Immature natural killer cell (primary cell): ENCODE measurements around the gene ICE2. TPM values are rescaled to one million over a fixed set of nuclear protein-coding genes. Genes with fewer than 3 reads are reported as not detected.

ENCODE experiments used
- DNase-seq, 3 donors: peaks; one replicate each; pipeline ENCODE4 v3.0.0; 2022; ENCODE audit warnings: mixed read lengths in 1 of 3
- H3K27ac Mint-ChIP-seq, 6 donors: one replicate each; pipeline ENCODE4 v1.8.0; 2020; ENCODE audit warnings: mixed read lengths in 6 of 6, mild to moderate bottlenecking in 5 of 6, inconsistent platforms in 4 of 6, moderate library complexity in 3 of 6
- H3K27me3 Mint-ChIP-seq, 3 donors: one replicate each; pipeline ENCODE4 v1.8.0; 2020 to 2021; ENCODE audit warnings: low read depth in 3 of 3, mild to moderate bottlenecking in 3 of 3, mixed read lengths in 3 of 3, moderate library complexity in 3 of 3, inconsistent platforms in 1 of 3
- H3K36me3 Mint-ChIP-seq, 3 donors: one replicate each; pipeline ENCODE4 v1.8.0; 2020; ENCODE audit warnings: mixed read lengths in 3 of 3, inconsistent platforms in 2 of 3, mild to moderate bottlenecking in 2 of 3
- H3K4me1 Mint-ChIP-seq, 2 donors: one replicate each; pipeline ENCODE4 v1.8.0; 2020; ENCODE audit warnings: inconsistent platforms in 2 of 2, mild to moderate bottlenecking in 2 of 2, mixed read lengths in 2 of 2, moderate library complexity in 1 of 2
- H3K4me3 Mint-ChIP-seq, 5 donors: one replicate each; pipeline ENCODE4 v1.8.0; 2020; ENCODE audit warnings: mild to moderate bottlenecking in 5 of 5, mixed read lengths in 5 of 5, inconsistent platforms in 3 of 5, moderate library complexity in 3 of 5
- H3K9me3 Mint-ChIP-seq, 6 donors: one replicate each; pipeline ENCODE4 v1.8.0; 2020; ENCODE audit warnings: mild to moderate bottlenecking in 6 of 6, mixed read lengths in 6 of 6, inconsistent platforms in 4 of 6, moderate library complexity in 3 of 6
- polyA plus RNA-seq, 3 donors: library from polyadenylated mRNA; unstranded; fragments of 300-500 nt; fragmentation: Illumina TruSeq; gene quantifications; one replicate each; pipeline ENCODE4 v1.2.3, GENCODE V29; 2021

ICE2 gene
- polyA plus RNA-seq, 3 donors from 2014 or later = 26.5 to 40.7 (median 33.4) TPM

- DNase-seq = no peak
- peaks cover 8 to 15% (median 11%) of the 10 kb centered on the region in 3 donors for H3K27me3 Mint-ChIP-seq
- peaks cover 0 to 6% (median 0%) of the 10 kb centered on the region in 3 donors for H3K36me3 Mint-ChIP-seq
- H3K4me1 Mint-ChIP-seq = peaks cover 40 to 61% of the 10 kb centered on the region in 2 donors
- H3K9me3 Mint-ChIP-seq = no peaks in the 10 kb centered on the region
- H3K27ac Mint-ChIP-seq = peak overlapping the region; percentile 97 to 100 (median 99)
- H3K4me3 Mint-ChIP-seq = peak overlapping the region; percentile 94 to 98 (median 98)
Observed at GRCh38 chr15:60480149-60480548, 1.2 kb upstream of the ICE2 start.

- Mint-ChIP-seq H3K36me3 (peaks cover 0 to 10% (median 0%) of the 10 kb centered on the region in 3 donors), H3K27me3 (peaks cover 8 to 14% (median 11%) of the 10 kb centered on the region in 3 donors), H3K4me3 (peak overlapping the region; percentile 94 to 98 (median 98)), H3K27ac (peak overlapping the region; percentile 97 to 100 (median 99)), H3K4me1 (peaks cover 40 to 55% of the 10 kb centered on the region in 2 donors), H3K9me3 (no peaks in the 10 kb centered on the region)
- peak in 1 of 3 donors; percentile 8 for DNase-seq
Observed at GRCh38 chr15:60479361-60480110, 594 bp upstream of the ICE2 start.

GRCh38 chr15:60477916-60478565, 901 bp downstream of the ICE2 start:
- Mint-ChIP-seq H3K9me3 (no peaks in the 10 kb centered on the region), H3K36me3 (peaks cover under 1 to 17% (median 2%) of the 10 kb centered on the region in 3 donors), H3K4me3 (peak overlapping the region; percentile 94 to 98 (median 98)), H3K27me3 (peaks cover 8 to 12% (median 11%) of the 10 kb centered on the region in 3 donors), H3K27ac (peak overlapping the region; percentile 97 to 100 (median 99)), H3K4me1 (peaks cover 38 to 46% of the 10 kb centered on the region in 2 donors)
- DNase-seq = no peak

GRCh38 chr15:60477164-60477563, 1.8 kb downstream of the ICE2 start:
- H3K4me3 Mint-ChIP-seq = peak overlapping the region in 2 of 5 donors; percentile 94 to 98
- peaks cover 4 to 23% (median 6%) of the 10 kb centered on the region in 3 donors for H3K36me3 Mint-ChIP-seq
- peak overlapping the region in 5 of 6 donors; percentile 97 to 100 (median 99) for H3K27ac Mint-ChIP-seq
- H3K9me3 Mint-ChIP-seq = no peaks in the 10 kb centered on the region
- DNase-seq = no peak
- H3K4me1 Mint-ChIP-seq = peaks cover 38 to 45% of the 10 kb centered on the region in 2 donors
- H3K27me3 Mint-ChIP-seq = peaks cover 8 to 12% (median 11%) of the 10 kb centered on the region in 3 donors

GRCh38 chr15:60476713-60477112, 2.2 kb downstream of the ICE2 start:
- Mint-ChIP-seq H3K4me1 (peaks cover 38 to 45% of the 10 kb centered on the region in 2 donors), H3K9me3 (no peaks in the 10 kb centered on the region), H3K4me3 (no peak overlapping the region), H3K36me3 (peaks cover 4 to 23% (median 6%) of the 10 kb centered on the region in 3 donors), H3K27me3 (peaks cover 8 to 12% (median 11%) of the 10 kb centered on the region in 3 donors), H3K27ac (peak overlapping the region in 1 of 6 donors; percentile 23)
- no peak for DNase-seq

- no peak overlapping the region for H3K27ac Mint-ChIP-seq
- H3K4me3 Mint-ChIP-seq = no peak overlapping the region
- peaks cover 19 to 41% (median 22%) of the 10 kb centered on the region in 3 donors for H3K36me3 Mint-ChIP-seq
Observed at GRCh38 chr15:60473135-60473534, 5.8 kb downstream of the ICE2 start.

GRCh38 chr15:60471314-60471713, 7.6 kb downstream of the ICE2 start:
- no peak overlapping the region for H3K27ac Mint-ChIP-seq
- H3K4me3 Mint-ChIP-seq = no peak overlapping the region
- DNase-seq = no peak
- H3K27me3 Mint-ChIP-seq = no peaks in the 10 kb centered on the region
- peaks cover 21 to 49% (median 26%) of the 10 kb centered on the region in 3 donors for H3K36me3 Mint-ChIP-seq
- peaks cover 5 to 11% of the 10 kb centered on the region in 2 donors for H3K4me1 Mint-ChIP-seq
- no peaks in the 10 kb centered on the region for H3K9me3 Mint-ChIP-seq

More at GRCh38 chr15:60473135-60473534, 5.8 kb downstream of the ICE2 start:
- Mint-ChIP-seq H3K4me1 (peaks cover 22 to 23% of the 10 kb centered on the region in 2 donors), H3K9me3 (no peaks in the 10 kb centered on the region), H3K27me3 (peaks cover 0 to 3% (median 0%) of the 10 kb centered on the region in 3 donors)
- DNase-seq = no peak

GRCh38 chr15:60469893-60470641, 8.9 kb downstream of the ICE2 start:
- no peak for DNase-seq
- H3K9me3 Mint-ChIP-seq = no peaks in the 10 kb centered on the region
- peaks cover 0 to 8% of the 10 kb centered on the region in 2 donors for H3K4me1 Mint-ChIP-seq
- H3K27ac Mint-ChIP-seq = no peak overlapping the region
- H3K4me3 Mint-ChIP-seq = no peak overlapping the region
- H3K36me3 Mint-ChIP-seq = peaks cover 25 to 52% (median 26%) of the 10 kb centered on the region in 3 donors
- no peaks in the 10 kb centered on the region for H3K27me3 Mint-ChIP-seq

GRCh38 chr15:60464836-60465630, 13.9 kb downstream of the ICE2 start:
- Mint-ChIP-seq H3K27ac (no peak overlapping the region), H3K4me1 (peaks cover 0 to 2% of the 10 kb centered on the region in 2 donors), H3K9me3 (no peaks in the 10 kb centered on the region), H3K4me3 (no peak overlapping the region), H3K27me3 (no peaks in the 10 kb centered on the region), H3K36me3 (peaks cover 24 to 48% (median 29%) of the 10 kb centered on the region in 3 donors)
- no peak for DNase-seq

GRCh38 chr15:60462027-60462426, 16.9 kb downstream of the ICE2 start:
- DNase-seq = no peak
- no peak overlapping the region for H3K4me3 Mint-ChIP-seq
- H3K27me3 Mint-ChIP-seq = no peaks in the 10 kb centered on the region
- H3K9me3 Mint-ChIP-seq = no peaks in the 10 kb centered on the region
- H3K27ac Mint-ChIP-seq = peak overlapping the region in 1 of 6 donors; percentile 8
- no peaks in the 10 kb centered on the region for H3K4me1 Mint-ChIP-seq
- H3K36me3 Mint-ChIP-seq = peaks cover 10 to 25% (median 10%) of the 10 kb centered on the region in 3 donors

GRCh38 chr15:60460931-60461330, 18.0 kb downstream of the ICE2 start:
- DNase-seq = no peak
- H3K27ac Mint-ChIP-seq = no peak overlapping the region
- no peaks in the 10 kb centered on the region for H3K4me1 Mint-ChIP-seq
- H3K9me3 Mint-ChIP-seq = no peaks in the 10 kb centered on the region
- H3K4me3 Mint-ChIP-seq = no peak overlapping the region
- no peaks in the 10 kb centered on the region for H3K27me3 Mint-ChIP-seq
- H3K36me3 Mint-ChIP-seq = peaks cover 10 to 21% (median 10%) of the 10 kb centered on the region in 3 donors

GRCh38 chr15:60458721-60459120, 20.2 kb downstream of the ICE2 start:
- Mint-ChIP-seq H3K4me1 (no peaks in the 10 kb centered on the region), H3K27me3 (peaks cover 0 to 3% (median 0%) of the 10 kb centered on the region in 3 donors), H3K9me3 (no peaks in the 10 kb centered on the region), H3K27ac (no peak overlapping the region), H3K4me3 (no peak overlapping the region), H3K36me3 (peaks cover 0 to 19% (median 13%) of the 10 kb centered on the region in 3 donors)
- DNase-seq = no peak

- Mint-ChIP-seq H3K36me3 (peaks cover 0 to 16% (median 15%) of the 10 kb centered on the region in 3 donors), H3K4me1 (no peaks in the 10 kb centered on the region), H3K27ac (no peak overlapping the region), H3K9me3 (no peaks in the 10 kb centered on the region), H3K27me3 (peaks cover 0 to 3% (median 0%) of the 10 kb centered on the region in 3 donors), H3K4me3 (no peak overlapping the region)
- no peak for DNase-seq
Observed at GRCh38 chr15:60457985-60458384, 21.0 kb downstream of the ICE2 start.
